ENCODE results near the gene UGP2.
"Not testable (repeated sequence)": the region's sequence is repeated elsewhere in the genome, so short reads cannot be mapped to it uniquely, and the experiment has no call there.

Gene UGP2

GRCh38 chr2:63841254-63842022, at the start of gene UGP2:
TSS of gene UGP2 (plus strand) at chr2:63841896. CDS start at chr2:63842186, 290 bp downstream.
- DNase-seq (ENCODE audit: low read depth), result peak; percentile 96

GRCh38 chr2:63792530-63792929, 49.2 kb upstream of the UGP2 start:
- DNase-seq (ENCODE audit: low read depth), result peak; percentile 99

- no peak for DNase-seq (ENCODE audit: low read depth)
Measured at GRCh38 chr2:63796366-63796765, 45.3 kb upstream of the UGP2 start.

GRCh38 chr2:63796796-63797195, 44.9 kb upstream of the UGP2 start:
- DNase-seq (ENCODE audit: low read depth), result no peak

GRCh38 chr2:63801455-63801854, 40.2 kb upstream of the UGP2 start:
- no peak for DNase-seq (ENCODE audit: low read depth)

- DNase-seq (ENCODE audit: low read depth), result no peak
Measured at GRCh38 chr2:63805412-63805811, 36.3 kb upstream of the UGP2 start.

GRCh38 chr2:63808036-63808435, 33.7 kb upstream of the UGP2 start:
- not testable (repeated sequence) for DNase-seq (ENCODE audit: low read depth)

- DNase-seq (ENCODE audit: low read depth), result not testable (repeated sequence)
Measured at GRCh38 chr2:63808911-63809310, 32.8 kb upstream of the UGP2 start.

- DNase-seq (ENCODE audit: low read depth), result no peak
Measured at GRCh38 chr2:63811063-63811462, 30.6 kb upstream of the UGP2 start.

- DNase-seq (ENCODE audit: low read depth), result not testable (repeated sequence)
Measured at GRCh38 chr2:63811870-63812269, 29.8 kb upstream of the UGP2 start.

- peak; percentile 21 for DNase-seq (ENCODE audit: low read depth)
Measured at GRCh38 chr2:63814114-63814513, 27.6 kb upstream of the UGP2 start.

GRCh38 chr2:63817382-63817781, 24.3 kb upstream of the UGP2 start:
- DNase-seq (ENCODE audit: low read depth), result no peak

GRCh38 chr2:63818271-63818670, 23.4 kb upstream of the UGP2 start:
- DNase-seq (ENCODE audit: low read depth), result no peak

- DNase-seq (ENCODE audit: low read depth), result no peak
Measured at GRCh38 chr2:63819256-63819655, 22.4 kb upstream of the UGP2 start.

GRCh38 chr2:63819765-63820717, 21.7 kb upstream of the UGP2 start:
- DNase-seq (ENCODE audit: low read depth), result peak; percentile 83

GRCh38 chr2:63820969-63821368, 20.7 kb upstream of the UGP2 start:
- no peak for DNase-seq (ENCODE audit: low read depth)

- no peak for DNase-seq (ENCODE audit: low read depth)
Measured at GRCh38 chr2:63821396-63821795, 20.3 kb upstream of the UGP2 start.

GRCh38 chr2:63822478-63822877, 19.2 kb upstream of the UGP2 start:
- DNase-seq (ENCODE audit: low read depth), result no peak

- DNase-seq (ENCODE audit: low read depth), result peak; percentile 94
Measured at GRCh38 chr2:63827749-63828148, 13.9 kb upstream of the UGP2 start.

- DNase-seq (ENCODE audit: low read depth), result no peak
Measured at GRCh38 chr2:63831176-63831575, 10.5 kb upstream of the UGP2 start.

GRCh38 chr2:63834401-63834800, 7.3 kb upstream of the UGP2 start:
- no peak for DNase-seq (ENCODE audit: low read depth)

- DNase-seq (ENCODE audit: low read depth), result no peak
Measured at GRCh38 chr2:63837036-63837594, 4.6 kb upstream of the UGP2 start.

Data from iris pigment epithelial cell (primary cell).